Pons (tissue), 1 donor: ENCODE data around the gene LGALS13.
"Not testable (repeated sequence)": the region's sequence is repeated elsewhere in the genome, so short reads cannot be mapped to it uniquely, and the experiment has no call there.

ENCODE experiments used
- DNase-seq: peaks from one replicate; pipeline ENCODE4 v3.0.0-alpha.2; 2016; ENCODE audit warnings: low spot score

Gene LGALS13

DNA sequence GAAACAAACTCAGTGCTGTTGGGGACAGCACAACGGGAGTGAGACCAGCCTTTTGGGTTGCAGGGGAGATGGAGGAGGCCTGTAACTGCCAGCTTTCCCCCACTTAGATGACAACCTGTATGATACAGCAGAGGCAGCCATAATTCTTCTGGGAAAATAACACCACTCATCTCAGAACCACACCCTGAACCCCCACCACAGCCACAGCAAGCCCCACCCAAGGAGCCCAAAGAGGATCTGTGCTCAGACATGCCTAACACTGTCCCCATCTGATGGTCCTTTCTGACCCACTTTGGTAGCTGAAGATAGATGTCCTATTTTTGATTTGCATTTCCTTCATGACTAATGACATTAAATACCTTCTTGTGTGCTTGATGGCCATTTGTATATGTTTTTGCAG, 15.4 kb downstream of the LGALS13 start:
- DNase-seq, result no peak

GRCh38 chr19:39623946-39624345, 21.6 kb downstream of the LGALS13 start:
- no peak for DNase-seq

GRCh38 chr19:39627631-39628030, 25.3 kb downstream of the LGALS13 start:
- DNase-seq, result not testable (repeated sequence)

DNA sequence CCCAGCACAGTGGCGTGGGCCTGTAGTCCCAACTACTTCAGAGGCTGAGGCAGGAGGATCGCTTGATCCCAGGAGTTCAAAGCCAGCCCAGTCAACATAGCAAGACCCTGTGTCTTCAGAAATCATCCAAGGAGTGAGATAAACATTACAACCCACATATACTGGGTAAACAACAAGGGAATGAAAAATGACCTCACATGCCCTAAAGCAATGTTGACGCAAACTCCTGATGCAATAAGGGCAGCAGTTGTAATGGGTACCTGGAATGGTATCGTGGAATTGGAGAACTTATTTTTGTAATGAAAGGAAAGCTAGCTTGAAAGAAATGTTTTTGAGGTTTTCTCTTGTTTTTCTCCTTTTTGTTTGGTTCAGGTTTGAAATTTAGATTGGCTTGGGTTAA, 28.9 kb downstream of the LGALS13 start:
- no peak for DNase-seq

- no peak for DNase-seq
Measured at GRCh38 chr19:39631626-39632025, 29.3 kb downstream of the LGALS13 start.

DNA sequence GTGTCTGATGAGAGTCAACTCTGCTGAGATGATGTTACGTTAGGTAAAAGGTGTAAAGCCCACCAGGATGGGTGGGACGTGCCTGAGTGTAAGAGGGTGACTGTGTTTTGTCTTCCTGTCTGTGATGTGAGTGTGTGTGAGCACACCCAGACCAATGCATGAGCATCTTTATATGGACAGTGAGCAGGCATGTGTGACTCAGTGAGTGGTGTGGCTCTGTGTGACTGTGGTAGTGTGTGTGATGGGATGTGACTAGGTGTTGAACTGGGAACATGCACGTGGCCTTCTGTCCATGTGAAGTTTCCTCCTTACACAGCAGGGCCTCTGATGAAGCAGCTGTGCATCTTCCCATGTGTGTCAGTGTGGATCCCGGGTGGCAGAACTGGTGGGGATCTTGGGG, 35.6 kb downstream of the LGALS13 start:
- no peak for DNase-seq

GRCh38 chr19:39641773-39642172, 39.4 kb downstream of the LGALS13 start:
- DNase-seq, result no peak

- no peak for DNase-seq
Measured at GRCh38 chr19:39643591-39643990, 41.3 kb downstream of the LGALS13 start.

GRCh38 chr19:39645800-39646411, 43.6 kb downstream of the LGALS13 start:
- DNase-seq, result no peak

- DNase-seq, result no peak
Measured at GRCh38 chr19:39647918-39648317, 45.6 kb downstream of the LGALS13 start.

DNA sequence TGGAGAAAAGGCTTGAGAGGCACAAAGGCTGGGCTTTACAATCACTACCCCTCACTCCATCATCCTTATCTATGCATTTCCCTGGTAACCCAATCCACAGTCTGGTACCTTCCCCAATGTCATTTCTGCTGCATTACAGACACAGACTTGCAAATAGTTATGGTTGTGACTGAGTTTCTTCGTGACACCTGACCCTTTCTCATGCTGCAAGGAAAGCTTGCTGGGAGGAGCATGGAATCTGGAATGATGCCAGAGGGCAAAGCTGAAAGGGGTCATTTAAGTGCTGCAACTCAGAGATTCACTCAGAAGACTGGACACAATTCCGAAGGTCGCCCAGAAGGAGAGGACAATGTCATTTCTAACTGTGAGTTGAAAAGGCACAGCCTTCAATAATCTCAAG, 53.3 kb downstream of the LGALS13 start, which contains the start of gene LGALS16:
TSS of gene LGALS16 (plus strand) at position 301 of the 400 bp plus-strand sequence. CDS start at position 350, 49 bp downstream.
- DNase-seq, result no peak
